ENCODE measurements around the gene TSEN15. TPM values are rescaled to one million over a fixed set of nuclear protein-coding genes. Genes with fewer than 3 reads are reported as not detected.

The TSEN15 gene
- total and polyA plus RNA-seq, 9 of the 15 experiments (the other 6 are each of a cell fraction or from before 2014, with no cell fraction given), result 25.6 to 121 (median 91.3) TPM

GRCh38 chr1:184110272-184111204 is 59.0 kb downstream of the TSEN15 start:
- H3K9me3 ChIP-seq (replicated peaks; ENCODE audit: control insufficient read depth, insufficient read depth, low read depth, low read length), result no peaks in the 10 kb centered on the region
- H3K9ac ChIP-seq (ENCODE audit: insufficient read depth in 1 of 2, low read depth in 2 of 2, low read length in 2 of 2), result no peak overlapping the region
- in situ Hi-C loops (cut with MboI) (no loop called here), intact Hi-C loops (cut with micrococcal nuclease) (no loop called here)
- no peaks in the 10 kb centered on the region for H3K9me1 ChIP-seq (ENCODE audit: control insufficient read depth, insufficient read depth, low read length)
- POLR2A ChIA-PET, result no interaction called here
- DNase-seq (ENCODE audit: extremely low read depth in 1 of 4, low spot score in 3 of 4) (no peak), FAIRE-seq (no peak), ATAC-seq (peak; percentile 57)
- no peaks in the 10 kb centered on the region for H3K36me3 ChIP-seq (ENCODE audit: control insufficient read depth, insufficient read depth, low read length)
- H3K79me2 ChIP-seq (ENCODE audit: control insufficient read depth, insufficient read depth, low read length), result no peaks in the 10 kb centered on the region
- 21% methylated on average over 10 of the region's 11 CpGs for WGBS (ENCODE audit: insufficient coverage, low coverage, missing lambda C conversion rate)
- BruUV-seq (replicated peaks), result no TSS peak
- no peak overlapping the region for H2AFZ ChIP-seq (ENCODE audit: low read depth, low read length)
- no peak overlapping the region for H3K4me3 ChIP-seq
- no peaks in the 10 kb centered on the region for H4K20me1 ChIP-seq (replicated peaks; ENCODE audit: control insufficient read depth, insufficient read depth, low read length)
- no peak overlapping the region for H3K4me2 ChIP-seq (ENCODE audit: insufficient read depth, low read length)
- H3K4me1 ChIP-seq (replicated peaks in 1 of 2; ENCODE audit: control insufficient read depth in 2 of 2, insufficient read depth in 2 of 2, low read length in 2 of 2), result no peaks in the 10 kb centered on the region
- CTCF ChIA-PET (ENCODE audit: low intra/inter-chr PET ratio), result no interaction called here
- H3K27me3 ChIP-seq (ENCODE audit: control insufficient read depth in 2 of 2, insufficient read depth in 2 of 2, low read length in 2 of 2), result peaks cover 0 to 6% of the 10 kb centered on the region in 2 experiments; a peak in 3 of 5 replicates
- peak in 1 of 3 experiments; percentile 14; a peak in 2 of 6 replicates for TF ChIP-seq CTCF (IDR thresholded peaks at IDR 0.05 in 2 of 3, conservative IDR thresholded peaks at IDR 0.05 in 1 of 3; ENCODE audit: insufficient read depth in 2 of 3, low read depth in 1 of 3, low read length in 3 of 3)
- no peak for TF ChIP-seq GTF2E2 (tag; IDR thresholded peaks at IDR 0.05)
- no peak for TF ChIP-seq SLC30A9 (CRISPR knock-in tag; IDR thresholded peaks at IDR 0.05)
- H3K27ac ChIP-seq (ENCODE audit: extremely low read depth, low read depth, low read length), result no peak overlapping the region

Data from K562 (cell line).